ENCODE measurements around the gene ANKRD60.

ANKRD60 gene

GRCh38 chr20:58268936-58269619, 40.6 kb upstream of the ANKRD60 start:
- peaks cover 70% of the 10 kb centered on the region for H3K36me3 ChIP-seq
- peaks cover 0 to 4% of the 10 kb centered on the region in 2 experiments for H3K4me1 ChIP-seq (ENCODE audit: control insufficient read depth in 1 of 2, insufficient read depth in 1 of 2, low read depth in 1 of 2, low read length in 1 of 2)
- TF ChIP-seq CTCF (IDR thresholded peaks at IDR 0.05): no peak
- no peak overlapping the region for H3K4me3 ChIP-seq (ENCODE audit: low read depth in 1 of 2, low read length in 1 of 2)
- H3K9me3 ChIP-seq: no peaks in the 10 kb centered on the region
- H3K27ac ChIP-seq: no peak overlapping the region
- no peaks in the 10 kb centered on the region for H3K27me3 ChIP-seq

- Histone ChIP-seq H3K36me3 (peaks cover 76% of the 10 kb centered on the region), H3K4me3 (ENCODE audit: low read depth in 1 of 2, low read length in 1 of 2) (no peak overlapping the region), H3K27me3 (no peaks in the 10 kb centered on the region)
Observed at GRCh38 chr20:58268421-58268821, 40.0 kb upstream of the ANKRD60 start.

GRCh38 chr20:58267389-58268215, 39.1 kb upstream of the ANKRD60 start:
- Histone ChIP-seq H3K4me1 (ENCODE audit: control insufficient read depth in 1 of 2, insufficient read depth in 1 of 2, low read depth in 1 of 2, low read length in 1 of 2) (peaks cover 0 to 4% of the 10 kb centered on the region in 2 experiments), H3K27ac (no peak overlapping the region), H3K27me3 (no peaks in the 10 kb centered on the region), H3K9me3 (no peaks in the 10 kb centered on the region), H3K36me3 (peaks cover 84% of the 10 kb centered on the region), H3K4me3 (ENCODE audit: low read depth in 1 of 2, low read length in 1 of 2) (no peak overlapping the region)
- no peak for TF ChIP-seq CTCF (IDR thresholded peaks at IDR 0.05)

More at GRCh38 chr20:58268421-58268821, 40.0 kb upstream of the ANKRD60 start:
- H3K9me3 ChIP-seq: no peaks in the 10 kb centered on the region
- H3K27ac ChIP-seq: no peak overlapping the region
- peaks cover 0 to 4% of the 10 kb centered on the region in 2 experiments for H3K4me1 ChIP-seq (ENCODE audit: control insufficient read depth in 1 of 2, insufficient read depth in 1 of 2, low read depth in 1 of 2, low read length in 1 of 2)
- no peak for TF ChIP-seq CTCF (IDR thresholded peaks at IDR 0.05)

- Histone ChIP-seq H3K27me3 (no peaks in the 10 kb centered on the region), H3K27ac (no peak overlapping the region), H3K9me3 (no peaks in the 10 kb centered on the region), H3K36me3 (peaks cover 73% of the 10 kb centered on the region), H3K4me3 (ENCODE audit: low read depth in 1 of 2, low read length in 1 of 2) (no peak overlapping the region), H3K4me1 (ENCODE audit: control insufficient read depth in 1 of 2, insufficient read depth in 1 of 2, low read depth in 1 of 2, low read length in 1 of 2) (peaks cover 0 to 4% of the 10 kb centered on the region in 2 experiments)
- TF ChIP-seq CTCF (IDR thresholded peaks at IDR 0.05): no peak
Observed at GRCh38 chr20:58264271-58264670, 35.8 kb upstream of the ANKRD60 start.

DNA sequence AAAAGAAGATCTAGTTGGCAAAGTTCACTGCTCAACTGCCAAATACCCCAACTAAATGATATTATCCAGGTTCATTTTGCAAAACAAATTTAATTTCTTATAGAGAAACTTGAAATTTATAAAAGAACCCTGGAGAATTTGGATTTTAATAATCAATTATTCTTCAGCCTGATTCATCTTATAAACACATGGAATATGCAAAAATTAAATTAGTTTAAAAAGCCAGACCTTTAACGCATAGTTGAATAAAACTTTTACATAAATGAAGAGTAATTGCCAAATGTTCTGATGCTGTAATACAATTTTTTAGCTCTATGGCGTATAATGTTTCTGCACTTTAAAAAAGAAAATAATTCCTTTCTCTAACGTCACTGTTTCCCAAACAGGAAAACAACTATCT, 33.2 kb upstream of the ANKRD60 start:
- no peak for TF ChIP-seq CTCF (IDR thresholded peaks at IDR 0.05)
- H3K4me3 ChIP-seq (ENCODE audit: low read depth in 1 of 2, low read length in 1 of 2): no peak overlapping the region
- peaks cover 53% of the 10 kb centered on the region for H3K36me3 ChIP-seq
- no peaks in the 10 kb centered on the region for H3K27me3 ChIP-seq
- no peaks in the 10 kb centered on the region for H3K9me3 ChIP-seq
- H3K4me1 ChIP-seq (ENCODE audit: control insufficient read depth in 1 of 2, insufficient read depth in 1 of 2, low read depth in 1 of 2, low read length in 1 of 2): peaks cover 4 to 5% of the 10 kb centered on the region in 2 experiments
- no peak overlapping the region for H3K27ac ChIP-seq

All from neutrophil (primary cell).